ENCODE results near the gene ITGAV.

Gene ITGAV

GRCh38 chr2:186603286-186603685 is 13.4 kb downstream of the ITGAV start:
- POLR2A ChIA-PET: no interaction called here

GRCh38 chr2:186605041-186605440 is 15.2 kb downstream of the ITGAV start:
- TF ChIP-seq CTCF (IDR thresholded peaks at IDR 0.05; ENCODE audit: insufficient read depth, low read length, missing control alignments): no peak
- POLR2A ChIA-PET: no interaction called here
- H3K4me3 ChIP-seq (ENCODE audit: low read depth, low read length): no peak overlapping the region
- DNase-seq (ENCODE audit: low read depth, low spot score): no peak
- CTCF ChIA-PET: no interaction called here

More at GRCh38 chr2:186603286-186603685, 13.4 kb downstream of the ITGAV start:
- TF ChIP-seq CTCF (IDR thresholded peaks at IDR 0.05; ENCODE audit: insufficient read depth, low read length, missing control alignments): no peak
- DNase-seq (ENCODE audit: low read depth, low spot score): no peak
- CTCF ChIA-PET: no interaction called here
- H3K4me3 ChIP-seq (ENCODE audit: low read depth, low read length): no peak overlapping the region

- POLR2A ChIA-PET: no interaction called here
- no peak for TF ChIP-seq CTCF (IDR thresholded peaks at IDR 0.05; ENCODE audit: insufficient read depth, low read length, missing control alignments)
- DNase-seq (ENCODE audit: low read depth, low spot score): no peak
- CTCF ChIA-PET: interaction anchor here (2.4 kb wide), 1 partner anchor 34 kb away, joined by 11 read pairs; no protein-coding TSS in a partner anchor
- no peak overlapping the region for H3K4me3 ChIP-seq (ENCODE audit: low read depth, low read length)
Measured at GRCh38 chr2:186607660-186608324, 17.9 kb downstream of the ITGAV start.

GRCh38 chr2:186610785-186611184 is 20.9 kb downstream of the ITGAV start:
- no peak for TF ChIP-seq CTCF (IDR thresholded peaks at IDR 0.05; ENCODE audit: insufficient read depth, low read length, missing control alignments)
- DNase-seq (ENCODE audit: low read depth, low spot score): no peak
- POLR2A ChIA-PET: no interaction called here
- CTCF ChIA-PET: interaction anchor here (3.1 kb wide), 1 partner anchor 31 kb away, joined by 8 read pairs; no protein-coding TSS in a partner anchor
- no peak overlapping the region for H3K4me3 ChIP-seq (ENCODE audit: low read depth, low read length)

- ChIA-PET POLR2A (no interaction called here), CTCF (interaction anchor here (2.5 to 3.1 kb wide), 2 partner anchors 30 to 107 kb away, joined by 8 to 11 read pairs; no protein-coding TSS in a partner anchor)
- H3K4me3 ChIP-seq (ENCODE audit: low read depth, low read length): no peak overlapping the region
- DNase-seq (ENCODE audit: low read depth, low spot score): no peak
- no peak for TF ChIP-seq CTCF (IDR thresholded peaks at IDR 0.05; ENCODE audit: insufficient read depth, low read length, missing control alignments)
Measured at GRCh38 chr2:186611526-186611925, 21.7 kb downstream of the ITGAV start.

- TF ChIP-seq CTCF (IDR thresholded peaks at IDR 0.05; ENCODE audit: insufficient read depth, low read length, missing control alignments): no peak
- CTCF ChIA-PET: interaction anchor here (2.5 to 3.1 kb wide), 2 partner anchors 30 to 108 kb away, joined by 8 to 11 read pairs; no protein-coding TSS in a partner anchor
- H3K4me3 ChIP-seq (ENCODE audit: low read depth, low read length): no peak overlapping the region
- no peak for DNase-seq (ENCODE audit: low read depth, low spot score)
- POLR2A ChIA-PET: no interaction called here
Measured at GRCh38 chr2:186612026-186612425, 22.2 kb downstream of the ITGAV start.
